ENCODE data around the gene FAAP24.

Gene FAAP24

GRCh38 chr19:32971715-32972540, at the start of gene FAAP24, which contains the start of gene CEP89:
Gene FAAP24, plus strand, starts transcription at chr19:32972242. Its CDS starts 955 bp downstream, at chr19:32973197.
Gene CEP89, minus strand, starts transcription at chr19:32971958. Its CDS starts 84 bp downstream, at chr19:32971874.
- peak within 1 kb of the TSS; percentile 85 for H3K4me3 ChIP-seq (ENCODE audit: low read depth, low read length)

GRCh38 chr19:32924200-32924599, 47.8 kb upstream of the FAAP24 start:
- DNase-seq (ENCODE audit: low read depth), result peak; percentile 91
- no peak for TF ChIP-seq CTCF (IDR thresholded peaks at IDR 0.05; ENCODE audit: control insufficient read depth, extremely low read depth, insufficient read depth)
- H3K4me3 ChIP-seq (ENCODE audit: low read depth, low read length), result no peak overlapping the region

More at GRCh38 chr19:32971715-32972540, at the start of gene FAAP24, which contains the start of gene CEP89:
- peak; percentile 99 for DNase-seq (ENCODE audit: low read depth)
- TF ChIP-seq CTCF (IDR thresholded peaks at IDR 0.05; ENCODE audit: control insufficient read depth, extremely low read depth, insufficient read depth), result no peak

- TF ChIP-seq CTCF (IDR thresholded peaks at IDR 0.05; ENCODE audit: control insufficient read depth, extremely low read depth, insufficient read depth), result no peak
- DNase-seq (ENCODE audit: low read depth), result no peak
- H3K4me3 ChIP-seq (ENCODE audit: low read depth, low read length), result no peak overlapping the region
These were observed 43.2 kb upstream of the FAAP24 start for GRCh38 chr19:32928806-32929205.

GRCh38 chr19:32930567-32930966, 41.5 kb upstream of the FAAP24 start:
- no peak for DNase-seq (ENCODE audit: low read depth)
- no peak for TF ChIP-seq CTCF (IDR thresholded peaks at IDR 0.05; ENCODE audit: control insufficient read depth, extremely low read depth, insufficient read depth)
- H3K4me3 ChIP-seq (ENCODE audit: low read depth, low read length), result no peak overlapping the region

GRCh38 chr19:32933571-32933970, 38.5 kb upstream of the FAAP24 start:
- H3K4me3 ChIP-seq (ENCODE audit: low read depth, low read length), result no peak overlapping the region
- TF ChIP-seq CTCF (IDR thresholded peaks at IDR 0.05; ENCODE audit: control insufficient read depth, extremely low read depth, insufficient read depth), result no peak
- peak; percentile 66 for DNase-seq (ENCODE audit: low read depth)

- TF ChIP-seq CTCF (IDR thresholded peaks at IDR 0.05; ENCODE audit: control insufficient read depth, extremely low read depth, insufficient read depth), result no peak
- DNase-seq (ENCODE audit: low read depth), result no peak
- no peak overlapping the region for H3K4me3 ChIP-seq (ENCODE audit: low read depth, low read length)
These were observed 36.4 kb upstream of the FAAP24 start for GRCh38 chr19:32935629-32936028.

Measured in LNCaP clone FGC (cell line).